Measurements from ENCODE around the gene MTAP. TPM values are rescaled to one million over a fixed set of nuclear protein-coding genes. Genes with fewer than 3 reads are reported as not detected.

MTAP gene
- total RNA-seq, 1 donor from 2014 or later, result 25.7 TPM

GRCh38 chr9:21983561-21983935 is 181.1 kb downstream of the MTAP start:
- intact Hi-C loops (cut with micrococcal nuclease), result no loop called here
- ATAC-seq, result no peak
- DNase-seq, result no peak

GRCh38 chr9:21984101-21984500 is 181.7 kb downstream of the MTAP start:
- no peak for DNase-seq
- intact Hi-C loops (cut with micrococcal nuclease), result no loop called here
- no peak for ATAC-seq

- intact Hi-C loops (cut with micrococcal nuclease), result no loop called here
- ATAC-seq (no peak), DNase-seq (no peak)
Measured at GRCh38 chr9:21985964-21986667, 183.7 kb downstream of the MTAP start.

Other genes with a start within 250 kb of the MTAP start
- gene CDKN2A, start 191.8 kb downstream of the MTAP start, total RNA-seq, result not detected
- 0.17 TPM for gene CDKN2B-AS1, start 192.2 kb downstream of the MTAP start, total RNA-seq
- gene CDKN2B, start 206.7 kb downstream of the MTAP start, total RNA-seq, result 1.8 TPM